ENCODE measurements around the gene KAZN.

DNA sequence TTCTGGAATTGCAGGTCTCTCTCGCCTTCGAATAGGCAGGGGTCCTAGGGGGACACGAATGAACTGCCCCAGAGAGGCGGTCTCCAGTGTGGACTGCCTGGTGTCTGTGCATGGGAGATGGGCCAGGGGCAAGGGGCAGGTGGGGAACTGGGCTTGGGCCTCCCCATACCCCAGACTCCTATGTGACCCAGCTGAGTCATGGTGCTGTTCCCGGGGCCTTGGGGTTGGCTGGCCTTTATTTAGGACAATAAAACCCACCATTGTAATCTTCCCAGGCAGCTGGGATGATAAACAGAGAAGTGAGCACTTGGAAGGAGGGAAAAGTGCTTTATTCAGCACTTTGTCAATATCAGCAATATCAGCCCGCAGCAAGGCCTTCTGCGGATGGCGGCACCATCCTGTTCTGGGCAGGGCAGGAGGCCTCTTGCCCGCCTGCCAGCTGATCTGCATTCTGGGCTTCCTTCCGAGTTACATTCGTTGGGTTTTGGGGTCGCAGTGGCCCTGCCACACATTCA is 346.0 kb downstream of the KAZN start:
- TF ChIP-seq, protein P1, sequence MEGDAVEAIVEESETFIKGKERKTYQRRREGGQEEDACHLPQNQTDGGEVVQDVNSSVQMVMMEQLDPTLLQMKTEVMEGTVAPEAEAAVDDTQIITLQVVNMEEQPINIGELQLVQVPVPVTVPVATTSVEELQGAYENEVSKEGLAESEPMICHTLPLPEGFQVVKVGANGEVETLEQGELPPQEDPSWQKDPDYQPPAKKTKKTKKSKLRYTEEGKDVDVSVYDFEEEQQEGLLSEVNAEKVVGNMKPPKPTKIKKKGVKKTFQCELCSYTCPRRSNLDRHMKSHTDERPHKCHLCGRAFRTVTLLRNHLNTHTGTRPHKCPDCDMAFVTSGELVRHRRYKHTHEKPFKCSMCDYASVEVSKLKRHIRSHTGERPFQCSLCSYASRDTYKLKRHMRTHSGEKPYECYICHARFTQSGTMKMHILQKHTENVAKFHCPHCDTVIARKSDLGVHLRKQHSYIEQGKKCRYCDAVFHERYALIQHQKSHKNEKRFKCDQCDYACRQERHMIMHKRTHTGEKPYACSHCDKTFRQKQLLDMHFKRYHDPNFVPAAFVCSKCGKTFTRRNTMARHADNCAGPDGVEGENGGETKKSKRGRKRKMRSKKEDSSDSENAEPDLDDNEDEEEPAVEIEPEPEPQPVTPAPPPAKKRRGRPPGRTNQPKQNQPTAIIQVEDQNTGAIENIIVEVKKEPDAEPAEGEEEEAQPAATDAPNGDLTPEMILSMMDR (IDR thresholded peaks at IDR 0.05), result no peak
- TF ChIP-seq EP300 (IDR thresholded peaks at IDR 0.05), result no peak
